SK-N-SH (cell line): ENCODE data around the gene SPEG. TPM values are rescaled to one million over a fixed set of nuclear protein-coding genes. Genes with fewer than 3 reads are reported as not detected.

Experiments used
- CTCF ChIA-PET: fragments of 300-600, 350-600 bp; formaldehyde crosslinking; extraction: SDS; loops from one replicate; lab custom pipeline; 2021; lab: Yijun Ruan, JAX
- POLR2A ChIA-PET: fragments of 350-600 bp; sonication (Branson Sonifier 250); formaldehyde crosslinking; extraction: SDS; loops from one replicate; lab custom pipeline; 2020; ENCODE audit warnings: antibody characterized with exemption, inconsistent platforms; lab: Yijun Ruan, JAX
- DNase-seq: peaks from one replicate; pipeline ENCODE4 v3.0.0; 2012
- H2AFZ ChIP-seq: fragments of 200-600 bp; sonication (generic); 2 replicates; pipeline ENCODE4 v1.8.1; 2016; ENCODE audit warnings: antibody characterized with exemption, mild to moderate bottlenecking, low read depth
- H3F3A ChIP-seq: fragments of 200-600 bp; sonication (generic); replicated peaks from 2 replicates; pipeline ENCODE3; 2016; ENCODE audit warnings: antibody characterized with exemption, mild to moderate bottlenecking; ENCODE audit not compliant: insufficient read depth
- H3K27ac ChIP-seq, 2 experiments: fragments of 200-500 bp in 1 of 2; fragments of 200-600 bp in 1 of 2; sonication (Bioruptor generic) in 1 of 2; sonication (generic), shearing (Covaris generic) in 1 of 2; 2 replicates each; pipeline versions ENCODE4 v1.5.1 to v1.6.1; 2014 to 2016; ENCODE audit warnings: low read depth in 2 of 2, inconsistent platforms in 1 of 2, low read length in 1 of 2, mild to moderate bottlenecking in 1 of 2, mixed read lengths in 1 of 2
- H3K27me3 ChIP-seq: fragments of 200-600 bp; sonication (generic), shearing (Covaris generic); 2 replicates; pipeline ENCODE4 v1.6.1; 2016; ENCODE audit warnings: mixed run types; ENCODE audit not compliant: insufficient read depth
- H3K36me3 ChIP-seq, 2 experiments: fragments of 200-500 bp in 1 of 2; fragments of 200-600 bp in 1 of 2; sonication (Bioruptor generic) in 1 of 2; sonication (generic) in 1 of 2; replicated peaks in 1 of 2; 2 replicates each; pipeline versions ENCODE3 to v1.5.1; 2014 to 2016; ENCODE audit warnings: low read length in 1 of 2, mild to moderate bottlenecking in 1 of 2; ENCODE audit not compliant: insufficient read depth in 2 of 2, control insufficient read depth in 1 of 2
- H3K4me1 ChIP-seq, 2 experiments: fragments of 200-500 bp in 1 of 2; fragments of 200-600 bp in 1 of 2; sonication (Bioruptor generic) in 1 of 2; sonication (generic), shearing (Covaris generic) in 1 of 2; 2 replicates each; pipeline versions ENCODE4 v1.5.1 to v1.6.1; 2014 to 2016; ENCODE audit warnings: low read depth in 1 of 2, low read length in 1 of 2, mixed run types in 1 of 2; ENCODE audit not compliant: insufficient read depth in 2 of 2, control insufficient read depth in 1 of 2
- H3K4me2 ChIP-seq: fragments of 200-600 bp; sonication (generic), shearing (Covaris generic); 2 replicates; pipeline ENCODE4 v1.6.1; 2017; ENCODE audit warnings: mixed run types
- H3K4me3 ChIP-seq, 2 experiments: fragments of 200-500 bp in 1 of 2; fragments of 200-600 bp in 1 of 2; sonication (Bioruptor generic) in 1 of 2; sonication (generic), shearing (Covaris generic) in 1 of 2; 2 replicates each; pipeline versions ENCODE4 v1.5.1 to v1.8.1; 2014 to 2016; ENCODE audit warnings: low read depth in 2 of 2, inconsistent platforms in 1 of 2, low read length in 1 of 2, mild to moderate bottlenecking in 1 of 2, mixed read lengths in 1 of 2, moderate library complexity in 1 of 2
- H3K79me2 ChIP-seq: fragments of 200-600 bp; sonication (generic); 2 replicates; pipeline ENCODE4 v1.8.1; 2017; ENCODE audit warnings: mild to moderate bottlenecking; ENCODE audit not compliant: insufficient read depth
- H3K9ac ChIP-seq: fragments of 200-600 bp; sonication (generic); 2 replicates; pipeline ENCODE4 v1.6.1; 2017; ENCODE audit warnings: mixed run types
- H3K9me2 ChIP-seq: fragments of 200-600 bp; sonication (generic); 2 replicates; pipeline ENCODE4 v1.6.1; 2017; ENCODE audit warnings: mixed run types
- H3K9me3 ChIP-seq: fragments of 200-600 bp; sonication (generic); 2 replicates; pipeline ENCODE4 v1.6.1; 2017; ENCODE audit warnings: mixed run types, mild to moderate bottlenecking, moderate library complexity
- H4K20me1 ChIP-seq: fragments of 200-600 bp; sonication (generic); 2 replicates; pipeline ENCODE4 v1.6.1; 2017; ENCODE audit warnings: mild to moderate bottlenecking, mixed run types; ENCODE audit not compliant: insufficient read depth
- CHD2 ChIP-seq: fragments of 150-350 bp; IDR thresholded peaks from 2 replicates; pipeline ENCODE4 v1.6.1; 2018; ENCODE audit warnings: low read length; ENCODE audit not compliant: partially characterized antibody
- EP300 ChIP-seq, 2 experiments: IDR thresholded peaks; 2 replicates each; pipeline versions ENCODE4 v1.4.0 to v1.6.1; 2012; ENCODE audit warnings: borderline replicate concordance in 1 of 2, low read depth in 1 of 2, low read length in 1 of 2
- EZH2phosphoT487 ChIP-seq: fragments of 200-600 bp; sonication (generic); IDR thresholded peaks from 2 replicates; pipeline ENCODE4 v1.6.1; 2017; ENCODE audit warnings: low read depth, mixed run types, mild to moderate bottlenecking, antibody characterized with exemption, moderate library complexity, borderline replicate concordance
- FOXJ3 ChIP-seq: sonication (generic); formaldehyde crosslinking; IDR thresholded peaks from 2 replicates; pipeline ENCODE4 v1.5.1; 2020; ENCODE audit warnings: mild to moderate bottlenecking, missing genetic modification reagents
- FOXM1 ChIP-seq: IDR thresholded peaks from 2 replicates; pipeline ENCODE4 v1.4.0; 2012; ENCODE audit warnings: low read depth, mild to moderate bottlenecking
- GABPA ChIP-seq: IDR thresholded peaks from 2 replicates; pipeline ENCODE4 v1.4.0; 2012; ENCODE audit warnings: low read depth, mild to moderate bottlenecking
- GATA2 ChIP-seq: sonication (generic); formaldehyde crosslinking; IDR thresholded peaks from 2 replicates; pipeline ENCODE4 v1.5.0; 2020; ENCODE audit warnings: mild to moderate bottlenecking, missing genetic modification reagents
- NFIC ChIP-seq: IDR thresholded peaks from 2 replicates; pipeline ENCODE4 v1.4.0; 2012; ENCODE audit warnings: borderline replicate concordance
- PBX3 ChIP-seq: IDR thresholded peaks from 2 replicates; pipeline ENCODE4; 2012
- RAD21 ChIP-seq: IDR thresholded peaks from 2 replicates; pipeline ENCODE4 v1.6.1; 2012; ENCODE audit warnings: mild to moderate bottlenecking, low read length
- RCOR1 ChIP-seq: fragments of 150-350 bp; IDR thresholded peaks from 2 replicates; pipeline ENCODE4 v1.6.1; 2017; ENCODE audit warnings: antibody characterized with exemption, low read length
- RXRA ChIP-seq: IDR thresholded peaks from 2 replicates; pipeline ENCODE4 v1.4.0; 2012; ENCODE audit warnings: low read depth, mild to moderate bottlenecking, borderline replicate concordance
- SMC3 ChIP-seq: IDR thresholded peaks from 2 replicates; pipeline ENCODE4 v1.6.1; 2012; ENCODE audit warnings: low read depth, low read length, improper control_type of control experiment
- TEAD4 ChIP-seq: IDR thresholded peaks from 2 replicates; pipeline ENCODE4 v1.4.0; 2012; ENCODE audit warnings: mild to moderate bottlenecking, borderline replicate concordance; ENCODE audit not compliant: insufficient read depth
- USF1 ChIP-seq: IDR thresholded peaks from 2 replicates; pipeline ENCODE4 v1.4.0; 2012; ENCODE audit warnings: low read depth, borderline replicate concordance
- WGBS: methylation state at CpG from one replicate; pipeline ENCODE4 v1.1.6; 2017; ENCODE audit warnings: low lambda C conversion rate; 5-methylcytosine and 5-hydroxymethylcytosine counted together
- polyA plus RNA-seq, 3 experiments: library from polyadenylated mRNA; depleted of rRNA; stranded (reverse); fragments of >200 nt; gene quantifications; 2 replicates each; pipeline ENCODE4 v1.2.3, GENCODE V29; 2012

The SPEG gene
- polyA plus RNA-seq, 1 of the 3 experiments (the other 2 are of a cell fraction) = 107 TPM

- Histone ChIP-seq H3K79me2 (no peaks in the 10 kb centered on the region), H3K9me2 (no peaks in the 10 kb centered on the region), H3K4me3 (no peak overlapping the region), H3K9me3 (0 out of 2 replicates have a peak, but pooled peaks cover 5% of the 10 kb centered on the region), H3K4me1 (no peaks in the 10 kb centered on the region; a peak in 1 of 4 replicates), H3K9ac (no peak overlapping the region), H3K36me3 (no peaks in the 10 kb centered on the region), H3K27ac (no peak overlapping the region), H3K27me3 (no peaks in the 10 kb centered on the region), H3F3A (no peaks in the 10 kb centered on the region), H3K4me2 (no peak overlapping the region), H2AFZ (no peak overlapping the region), H4K20me1 (no peaks in the 10 kb centered on the region)
- CTCF ChIA-PET = interaction anchor here (1.4 to 7.2 kb wide), 6 partner anchors 13 to 143 kb away, joined by 3 to 46 read pairs (median 6); no protein-coding TSS in a partner anchor
- TF ChIP-seq SMC3 (no peak), USF1 (no peak), FOXM1 (no peak)
- WGBS = 69% methylated on average over 7 of the region's 9 CpGs
- DNase-seq = no peak
- POLR2A ChIA-PET = no interaction called here
These were observed 17.3 kb upstream of the SPEG start for GRCh38 chr2:219417374-219417773.

GRCh38 chr2:219418155-219419011 lies 16.3 kb upstream of the SPEG start, which contains the start of gene DES:
Gene DES (plus strand): TSS chr2:219418377. CDS start chr2:219418463, 86 bp downstream.
- Histone ChIP-seq H3K27ac (no peak within 1 kb of the TSS), H4K20me1 (no peaks in the 10 kb centered on the region), H3K79me2 (no peaks in the 10 kb centered on the region), H3K9me3 (no peaks in the 10 kb centered on the region), H3K4me2 (no peak within 1 kb of the TSS), H3K36me3 (no peaks in the 10 kb centered on the region), H3F3A (no peaks in the 10 kb centered on the region), H3K9me2 (no peaks in the 10 kb centered on the region), H3K4me3 (no peak within 1 kb of the TSS), H3K4me1 (no peaks in the 10 kb centered on the region; a peak in 1 of 4 replicates), H3K9ac (no peak within 1 kb of the TSS), H3K27me3 (no peaks in the 10 kb centered on the region), H2AFZ (no peak within 1 kb of the TSS)
- WGBS = 86% methylated on average over 59 of the region's 98 CpGs
- no peak for DNase-seq
- TF ChIP-seq GABPA (no peak), PBX3 (no peak), SMC3 (no peak), EZH2phosphoT487 (no peak), NFIC (no peak), RXRA (no peak), RCOR1 (no peak), RAD21 (no peak), CHD2 (no peak), EP300 (IDR thresholded peaks at IDR 0.05; ENCODE audit: borderline replicate concordance in 1 of 2, low read depth in 1 of 2, low read length in 1 of 2) (no peak), GATA2 (CRISPR knock-in tag) (no peak), FOXJ3 (no peak), TEAD4 (no peak)
- ChIA-PET CTCF (interaction anchor here (0.9 to 7.2 kb wide), 5 partner anchors 12 to 142 kb away, joined by 3 to 46 read pairs (median 4); a partner anchor contains a TSS), POLR2A (no interaction called here)
